Tibial artery (tissue), 4 donors: ENCODE measurements around the gene ST3GAL4.
A peak's percentile ranks its signal among the peaks of the same experiment; 100 is the strongest.
"Not testable (repeated sequence)": the region's sequence is repeated elsewhere in the genome, so short reads cannot be mapped to it uniquely, and the experiment has no call there.

ENCODE experiments used
- DNase-seq, 2 donors: peaks; one replicate each; pipeline ENCODE4 v3.0.0-alpha.2; 2019
- H3K27ac ChIP-seq, 2 donors: fragments of 200-600 bp; sonication (generic) in 1 of 2; 1 replicate in 1 of 2; 2 replicates in 1 of 2; pipeline ENCODE4 v1.5.1; 2018 to 2019; ENCODE audit warnings: mild to moderate bottlenecking in 1 of 2
- H3K27me3 ChIP-seq, 2 donors: fragments of 200-600 bp; sonication (generic) in 1 of 2; one replicate each; pipeline versions ENCODE4 v1.5.1 to v1.6.0; 2016 to 2019
- H3K36me3 ChIP-seq, 3 donors: fragments of 200-600 bp; sonication (generic) in 2 of 3; one replicate each; pipeline ENCODE4 v1.5.1; 2016 to 2019; ENCODE audit warnings: mild to moderate bottlenecking in 2 of 3
- H3K4me1 ChIP-seq, 4 donors: fragments of 200-600 bp; sonication (generic) in 2 of 4; 1 replicate in 3 of 4; 2 replicates in 1 of 4; pipeline ENCODE4 v1.5.1; 2016 to 2019
- H3K4me3 ChIP-seq, 2 donors: fragments of 200-600 bp; sonication (generic) in 1 of 2; 1 replicate in 1 of 2; 2 replicates in 1 of 2; pipeline ENCODE4 v1.5.1; 2018 to 2019; ENCODE audit warnings: mild to moderate bottlenecking in 2 of 2
- H3K9me3 ChIP-seq, 3 donors: fragments of 200-600 bp; sonication (generic) in 1 of 3; one replicate each; pipeline ENCODE4 v1.5.1; 2016 to 2019
- CTCF ChIP-seq, 2 experiments: fragments of 200-600 bp in 1 of 2; fragments of 450-650 bp in 1 of 2; IDR thresholded peaks; one replicate each; pipeline ENCODE4 v1.5.1; 2017 to 2019; ENCODE audit warnings: antibody characterized with exemption in 2 of 2, mild to moderate bottlenecking in 1 of 2, moderate library complexity in 1 of 2
- intact Hi-C: fragments of 100-400 bp; cut with DNase I; formaldehyde crosslinking; loops from one replicate; pipeline ENCODE4 v1.15.0; 2023; ENCODE audit warnings: low total_unique reads

The ST3GAL4 gene

GRCh38 chr11:126355324-126355925 lies at the start of gene ST3GAL4:
ST3GAL4 (plus strand) TSS chr11:126355686; CDS start chr11:126406156, 50,470 bp downstream.
- TF ChIP-seq CTCF (IDR thresholded peaks at IDR 0.05): no peak
- peak; percentile 76 to 90 for DNase-seq
- Histone ChIP-seq H3K9me3 (no peaks in the 10 kb centered on the region), H3K4me3 (peak within 1 kb of the TSS; percentile 58 to 72), H3K27ac (peak within 1 kb of the TSS; percentile 85), H3K27me3 (no peaks in the 10 kb centered on the region), H3K36me3 (no peaks in the 10 kb centered on the region), H3K4me1 (peaks cover 0 to 89% (median 71%) of the 10 kb centered on the region in 4 donors)
- intact Hi-C loops: loop anchor here (2.0 to 5.0 kb wide), 2 partner anchors 57 kb away; no protein-coding TSS in a partner anchor

DNA sequence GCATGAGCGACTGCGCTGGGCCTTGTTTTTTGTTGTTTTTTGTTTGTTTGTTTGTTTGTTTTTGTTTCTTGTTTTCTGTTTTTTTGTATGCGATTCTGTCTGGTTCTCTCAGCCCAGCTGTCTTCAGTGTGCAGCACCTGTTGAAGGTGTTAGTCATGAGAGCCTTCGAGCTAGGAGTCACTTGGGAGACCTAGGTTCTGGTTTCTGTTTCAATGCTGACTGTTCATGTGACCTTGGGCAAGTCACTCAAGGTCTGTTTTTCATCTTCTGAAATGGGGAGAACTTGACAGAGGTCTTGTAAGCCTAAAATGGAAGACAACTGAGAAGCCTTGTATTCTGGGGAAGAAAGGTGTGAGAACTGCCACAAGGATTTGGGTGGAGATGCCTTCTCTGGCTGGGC lies 49.8 kb upstream of the ST3GAL4 start:
- Histone ChIP-seq H3K36me3 (peaks cover 0 to 15% (median 6%) of the 10 kb centered on the region in 3 donors), H3K9me3 (no peaks in the 10 kb centered on the region), H3K27ac (no peak overlapping the region), H3K27me3 (no peaks in the 10 kb centered on the region), H3K4me3 (no peak overlapping the region), H3K4me1 (peaks cover 0 to 14% (median 7%) of the 10 kb centered on the region in 4 donors)
- DNase-seq: no peak
- TF ChIP-seq CTCF (IDR thresholded peaks at IDR 0.05): no peak
- intact Hi-C loops: no loop called here

- TF ChIP-seq CTCF (IDR thresholded peaks at IDR 0.05): peak in 1 of 2 experiments; percentile 4
- Histone ChIP-seq H3K36me3 (peaks cover 3 to 12% (median 5%) of the 10 kb centered on the region in 3 donors), H3K4me1 (peaks cover 0 to 15% (median 7%) of the 10 kb centered on the region in 4 donors), H3K27me3 (no peaks in the 10 kb centered on the region), H3K27ac (no peak overlapping the region), H3K9me3 (no peaks in the 10 kb centered on the region), H3K4me3 (no peak overlapping the region)
- no peak for DNase-seq
- intact Hi-C loops: no loop called here
Measured at GRCh38 chr11:126307706-126308105, 47.8 kb upstream of the ST3GAL4 start.

DNA sequence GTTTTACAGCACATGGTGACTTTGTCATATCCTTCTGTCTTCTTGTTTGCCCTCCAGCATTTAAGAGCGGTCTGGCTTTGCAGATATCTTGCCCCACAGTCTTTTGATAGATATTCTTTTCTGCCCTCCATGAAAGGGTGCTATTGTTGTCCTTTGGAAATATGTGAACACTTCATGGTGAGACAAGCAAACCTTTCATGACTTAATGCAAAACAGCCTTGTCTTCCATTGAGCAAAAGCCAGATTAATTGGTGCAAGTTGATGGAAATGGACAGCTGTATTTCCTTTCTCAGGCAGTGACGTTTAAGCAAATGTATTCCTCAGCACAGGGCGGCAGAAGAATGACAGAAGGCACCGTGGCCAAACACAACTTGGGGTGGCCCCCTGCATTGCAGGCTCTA lies 47.2 kb upstream of the ST3GAL4 start:
- Histone ChIP-seq H3K4me1 (peaks cover 0 to 14% (median 7%) of the 10 kb centered on the region in 4 donors), H3K27me3 (no peaks in the 10 kb centered on the region), H3K27ac (no peak overlapping the region), H3K9me3 (no peaks in the 10 kb centered on the region), H3K4me3 (no peak overlapping the region), H3K36me3 (peaks cover 3 to 15% (median 5%) of the 10 kb centered on the region in 3 donors)
- DNase-seq: no peak
- TF ChIP-seq CTCF (IDR thresholded peaks at IDR 0.05): no peak
- intact Hi-C loops: no loop called here

- intact Hi-C loops, DNase-seq, H3K9me3 ChIP-seq, H3K27ac ChIP-seq, H3K4me3 ChIP-seq, H3K27me3 ChIP-seq: not testable (repeated sequence)
- Histone ChIP-seq H3K36me3 (peaks cover 3 to 15% (median 5%) of the 10 kb centered on the region in 3 donors), H3K4me1 (peaks cover 0 to 11% (median 7%) of the 10 kb centered on the region in 4 donors)
Measured at GRCh38 chr11:126308771-126309170, 46.7 kb upstream of the ST3GAL4 start.

- Histone ChIP-seq H3K4me1 (peaks cover 0 to 6% (median 2%) of the 10 kb centered on the region in 4 donors), H3K27ac (no peak overlapping the region), H3K27me3 (no peaks in the 10 kb centered on the region), H3K4me3 (no peak overlapping the region), H3K36me3 (peaks cover 3 to 15% (median 5%) of the 10 kb centered on the region in 3 donors), H3K9me3 (no peaks in the 10 kb centered on the region)
- peak; percentile 81 to 88 for TF ChIP-seq CTCF (IDR thresholded peaks at IDR 0.05)
- DNase-seq: peak; percentile 75 to 83
- intact Hi-C loops: loop anchor here (5.0 to 10.0 kb wide), 2 partner anchors 104 to 172 kb away; no protein-coding TSS in a partner anchor
Measured at GRCh38 chr11:126310200-126310991, 45.1 kb upstream of the ST3GAL4 start.
